Uterus (tissue), 4 donors: Measurements from ENCODE around the gene AGRP. TPM values are rescaled to one million over a fixed set of nuclear protein-coding genes. Genes with fewer than 3 reads are reported as not detected.
A peak's percentile ranks its signal among the peaks of the same experiment; 100 is the strongest.

Experiments
- DNase-seq, 2 donors: peaks; one replicate each; pipeline ENCODE4 v3.0.0-alpha.2; 2019 to 2020
- H3K27ac ChIP-seq, 2 donors: fragments of 200-600 bp; sonication (generic); 1 replicate in 1 of 2; 2 replicates in 1 of 2; pipeline ENCODE4 v1.5.1; 2016 to 2018
- H3K27me3 ChIP-seq, 2 donors: fragments of 200-600 bp; sonication (generic); one replicate each; pipeline ENCODE4 v1.5.1; 2018 to 2019; ENCODE audit warnings: control low read depth in 1 of 2
- H3K36me3 ChIP-seq, 2 donors: fragments of 200-600 bp; sonication (generic); one replicate each; pipeline ENCODE4 v1.5.1; 2019; ENCODE audit warnings: control low read depth in 1 of 2
- H3K4me1 ChIP-seq, 2 donors: fragments of 200-600 bp; sonication (generic); one replicate each; pipeline ENCODE4 v1.5.1; 2018 to 2019; ENCODE audit warnings: control low read depth in 1 of 2
- H3K4me3 ChIP-seq, 2 donors: fragments of 200-600 bp; sonication (generic); 1 replicate in 1 of 2; 2 replicates in 1 of 2; pipeline ENCODE4 v1.5.1; 2018 to 2019; ENCODE audit warnings: mild to moderate bottlenecking in 1 of 2
- H3K9me3 ChIP-seq, 2 donors: fragments of 200-600 bp; sonication (generic); one replicate each; pipeline ENCODE4 v1.5.1; 2019; ENCODE audit warnings: control low read depth in 1 of 2
- CTCF ChIP-seq, 4 experiments: fragments of 200-600 bp in 2 of 4; fragments of 450-650 bp in 2 of 4; sonication (generic) in 2 of 4; IDR thresholded peaks; one replicate each; pipeline ENCODE4 v1.5.1; 2016 to 2019; ENCODE audit warnings: antibody characterized with exemption in 4 of 4, mild to moderate bottlenecking in 2 of 4, moderate library complexity in 1 of 4
- POLR2A ChIP-seq, 2 donors: fragments of 450-650 bp; IDR thresholded peaks; one replicate each; pipeline ENCODE4 v1.6.1; 2016; ENCODE audit warnings: antibody characterized with exemption in 2 of 2, mild to moderate bottlenecking in 1 of 2, moderate library complexity in 1 of 2
- intact Hi-C: fragments of 100-400 bp; cut with DNase I; formaldehyde crosslinking; loops from one replicate; pipeline ENCODE4 v1.15.1; 2023; ENCODE audit warnings: low total_unique reads
- total RNA-seq, 4 donors: library from RNA; depleted of rRNA in 3 of 4; stranded (reverse); fragments of >200 nt in 3 of 4; gene quantifications; one replicate each; pipeline versions ENCODE4 v1.1.0 to v1.2.4, GENCODE V29; 2014 to 2023
- donor health status: DM: yes; HTN: yes; CAD: no.

AGRP gene
- total RNA-seq, 4 donors from 2014 or later, result not detected

GRCh38 chr16:67528870-67529581 is 45.7 kb upstream of the AGRP start:
- no peaks in the 10 kb centered on the region for H3K27me3 ChIP-seq
- no peaks in the 10 kb centered on the region for H3K36me3 ChIP-seq
- H3K9me3 ChIP-seq, result no peaks in the 10 kb centered on the region
- TF ChIP-seq CTCF (IDR thresholded peaks at IDR 0.05) (no peak), POLR2A (IDR thresholded peaks at IDR 0.05) (peak in 1 of 2 donors; percentile 66)
- intact Hi-C loops, result no loop called here
- peaks cover 0 to 10% of the 10 kb centered on the region in 2 donors for H3K4me1 ChIP-seq
- H3K4me3 ChIP-seq, result peak overlapping the region; percentile 85 to 93
- peak; percentile 39 to 50 for DNase-seq
- H3K27ac ChIP-seq, result peak overlapping the region; percentile 94 to 95

GRCh38 chr16:67528222-67528869 is 45.0 kb upstream of the AGRP start, which contains the start of gene RIPOR1:
TSS of gene RIPOR1 (plus strand) at chr16:67528829. CDS start at chr16:67538447, 9,618 bp downstream.
- peak within 1 kb of the TSS; percentile 94 to 95 for H3K27ac ChIP-seq
- H3K9me3 ChIP-seq, result no peaks in the 10 kb centered on the region
- peaks cover 0 to 10% of the 10 kb centered on the region in 2 donors for H3K4me1 ChIP-seq
- peak within 1 kb of the TSS; percentile 85 to 93 for H3K4me3 ChIP-seq
- TF ChIP-seq CTCF (IDR thresholded peaks at IDR 0.05) (peak in 1 of 4 experiments; percentile 9), POLR2A (IDR thresholded peaks at IDR 0.05) (no peak)
- intact Hi-C loops, result no loop called here
- DNase-seq, result peak; percentile 62 to 67
- H3K36me3 ChIP-seq, result no peaks in the 10 kb centered on the region
- no peaks in the 10 kb centered on the region for H3K27me3 ChIP-seq

GRCh38 chr16:67526149-67526791 is 42.9 kb upstream of the AGRP start:
- no peak for DNase-seq
- H3K27me3 ChIP-seq, result no peaks in the 10 kb centered on the region
- TF ChIP-seq CTCF (IDR thresholded peaks at IDR 0.05), result no peak
- no peak for TF ChIP-seq POLR2A (IDR thresholded peaks at IDR 0.05)
- no peak overlapping the region for H3K27ac ChIP-seq
- intact Hi-C loops, result no loop called here
- H3K36me3 ChIP-seq, result no peaks in the 10 kb centered on the region
- H3K4me3 ChIP-seq, result no peak overlapping the region
- H3K9me3 ChIP-seq, result no peaks in the 10 kb centered on the region
- H3K4me1 ChIP-seq, result peaks cover 0 to 9% of the 10 kb centered on the region in 2 donors

DNA sequence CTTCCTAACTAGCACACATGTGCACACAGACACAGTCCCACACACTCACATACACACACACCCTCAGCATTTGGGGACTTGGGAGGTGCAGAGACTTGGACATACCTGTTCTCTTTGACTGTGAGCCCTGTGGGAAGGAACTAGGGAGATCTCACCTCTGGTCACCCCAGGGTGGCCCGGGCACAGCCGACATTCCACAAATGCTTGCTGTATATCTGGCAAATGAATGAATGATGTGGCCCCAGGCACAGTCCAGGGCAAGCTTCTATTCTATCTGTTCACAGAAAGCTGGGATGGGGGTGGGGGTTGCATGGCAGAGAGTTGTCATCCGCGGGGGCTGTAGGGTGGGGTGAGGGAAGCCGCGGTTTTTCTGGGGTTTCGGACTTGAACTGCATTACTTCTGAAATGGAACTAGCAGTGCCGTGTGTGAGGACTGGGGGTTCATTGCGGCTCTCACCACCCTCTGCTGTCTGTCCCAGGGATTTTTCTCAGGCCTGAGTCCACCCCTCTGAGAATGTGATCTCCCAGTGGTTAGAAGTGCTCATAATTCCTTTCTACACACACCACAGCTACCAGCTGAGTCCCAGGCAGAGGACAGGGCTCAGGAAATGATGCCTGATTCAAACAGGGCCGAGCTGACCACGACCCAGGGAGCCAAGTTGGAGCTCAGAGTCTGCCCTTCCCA is 42.0 kb upstream of the AGRP start:
- H3K4me3 ChIP-seq, result no peak overlapping the region
- TF ChIP-seq POLR2A (IDR thresholded peaks at IDR 0.05) (no peak), CTCF (IDR thresholded peaks at IDR 0.05) (no peak)
- intact Hi-C loops, result no loop called here

More for the DNA sequence above, 42.0 kb upstream of the AGRP start:
- peak in 1 of 2 donors; percentile 12 for DNase-seq
- H3K4me1 ChIP-seq, result no peaks in the 10 kb centered on the region
- H3K36me3 ChIP-seq, result no peaks in the 10 kb centered on the region
- no peak overlapping the region for H3K27ac ChIP-seq
- no peaks in the 10 kb centered on the region for H3K9me3 ChIP-seq
- H3K27me3 ChIP-seq, result no peaks in the 10 kb centered on the region
